Measurements from ENCODE around the gene MRAS. TPM values are rescaled to one million over a fixed set of nuclear protein-coding genes. Genes with fewer than 3 reads are reported as not detected.

The MRAS gene
- total and polyA plus RNA-seq, 2 of the 13 experiments (the other 11 are each of a cell fraction or from before 2014, with no cell fraction given) = 8.8 to 36.2 TPM

- TF ChIP-seq ZNF441 (CRISPR knock-in tag; IDR thresholded peaks at IDR 0.05; ENCODE audit: borderline replicate concordance) (peak; percentile 89; the same call in 1 of the 2 replicates), ZBTB38 (CRISPR knock-in tag; IDR thresholded peaks at IDR 0.05) (no peak; the same call in 1 of the 2 replicates), ZNF292 (CRISPR knock-in tag; IDR thresholded peaks at IDR 0.05; ENCODE audit: borderline replicate concordance, low read depth) (peak; percentile 79), GTF2F1 (IDR thresholded peaks at IDR 0.05; ENCODE audit: low read length) (no peak), ZNF18 (CRISPR knock-in tag; IDR thresholded peaks at IDR 0.05; ENCODE audit: insufficient replicate concordance) (peak; percentile 95), DR1 (CRISPR knock-in tag; IDR thresholded peaks at IDR 0.05) (peak; percentile 74), TRIM24 (CRISPR knock-in tag; IDR thresholded peaks at IDR 0.05) (no peak), RNF2 (conservative IDR thresholded peaks at IDR 0.05; ENCODE audit: low read depth) (peak; percentile 91), ZFP37 (CRISPR knock-in tag; IDR thresholded peaks at IDR 0.05; ENCODE audit: borderline replicate concordance) (peak; percentile 86), ZNF263 (CRISPR knock-in tag; IDR thresholded peaks at IDR 0.05) (peak; percentile 69; the same call in 1 of the 2 replicates), KLF15 (CRISPR knock-in tag; IDR thresholded peaks at IDR 0.05; ENCODE audit: borderline replicate concordance) (peak; percentile 96), ZNF232 (CRISPR knock-in tag; IDR thresholded peaks at IDR 0.05; ENCODE audit: borderline replicate concordance) (peak; percentile 96), ZNF816 (CRISPR knock-in tag; IDR thresholded peaks at IDR 0.05; ENCODE audit: borderline replicate concordance) (peak; percentile 99), CCDC6 (CRISPR knock-in tag; IDR thresholded peaks at IDR 0.05) (peak; percentile 95), ARNT (IDR thresholded peaks at IDR 0.05) (no peak), ZHX2 (IDR thresholded peaks at IDR 0.05; ENCODE audit: low read depth) (no peak), ZHX2 (CRISPR knock-in tag; IDR thresholded peaks at IDR 0.05; ENCODE audit: borderline replicate concordance) (peak; percentile 96), ZNF329 (CRISPR knock-in tag; IDR thresholded peaks at IDR 0.05; ENCODE audit: low read depth) (peak; percentile 79), PAX8 (CRISPR knock-in tag; IDR thresholded peaks at IDR 0.05; ENCODE audit: borderline replicate concordance) (0 out of 2 replicates have a peak, but pooled peaks have one; percentile 57), ELF4 (CRISPR knock-in tag; IDR thresholded peaks at IDR 0.05; ENCODE audit: borderline replicate concordance) (no peak)
- TF ChIP-seq, protein P1, sequence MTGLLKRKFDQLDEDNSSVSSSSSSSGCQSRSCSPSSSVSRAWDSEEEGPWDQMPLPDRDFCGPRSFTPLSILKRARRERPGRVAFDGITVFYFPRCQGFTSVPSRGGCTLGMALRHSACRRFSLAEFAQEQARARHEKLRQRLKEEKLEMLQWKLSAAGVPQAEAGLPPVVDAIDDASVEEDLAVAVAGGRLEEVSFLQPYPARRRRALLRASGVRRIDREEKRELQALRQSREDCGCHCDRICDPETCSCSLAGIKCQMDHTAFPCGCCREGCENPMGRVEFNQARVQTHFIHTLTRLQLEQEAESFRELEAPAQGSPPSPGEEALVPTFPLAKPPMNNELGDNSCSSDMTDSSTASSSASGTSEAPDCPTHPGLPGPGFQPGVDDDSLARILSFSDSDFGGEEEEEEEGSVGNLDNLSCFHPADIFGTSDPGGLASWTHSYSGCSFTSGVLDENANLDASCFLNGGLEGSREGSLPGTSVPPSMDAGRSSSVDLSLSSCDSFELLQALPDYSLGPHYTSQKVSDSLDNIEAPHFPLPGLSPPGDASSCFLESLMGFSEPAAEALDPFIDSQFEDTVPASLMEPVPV (CRISPR knock-in tag; IDR thresholded peaks at IDR 0.05) = peak; percentile 94
These were observed 86.0 kb downstream of the MRAS start, which contains the start of gene ESYT3 (continued) for GRCh38 chr3:138434276-138434874.
